Measurements from ENCODE around the gene DEDD. TPM values are rescaled to one million over a fixed set of nuclear protein-coding genes. Genes with fewer than 3 reads are reported as not detected.

DEDD gene
- total and polyA plus RNA-seq, 2 of the 13 experiments (the other 11 are each of a cell fraction or from before 2014, with no cell fraction given) = 12.6 to 27.8 TPM

DNA sequence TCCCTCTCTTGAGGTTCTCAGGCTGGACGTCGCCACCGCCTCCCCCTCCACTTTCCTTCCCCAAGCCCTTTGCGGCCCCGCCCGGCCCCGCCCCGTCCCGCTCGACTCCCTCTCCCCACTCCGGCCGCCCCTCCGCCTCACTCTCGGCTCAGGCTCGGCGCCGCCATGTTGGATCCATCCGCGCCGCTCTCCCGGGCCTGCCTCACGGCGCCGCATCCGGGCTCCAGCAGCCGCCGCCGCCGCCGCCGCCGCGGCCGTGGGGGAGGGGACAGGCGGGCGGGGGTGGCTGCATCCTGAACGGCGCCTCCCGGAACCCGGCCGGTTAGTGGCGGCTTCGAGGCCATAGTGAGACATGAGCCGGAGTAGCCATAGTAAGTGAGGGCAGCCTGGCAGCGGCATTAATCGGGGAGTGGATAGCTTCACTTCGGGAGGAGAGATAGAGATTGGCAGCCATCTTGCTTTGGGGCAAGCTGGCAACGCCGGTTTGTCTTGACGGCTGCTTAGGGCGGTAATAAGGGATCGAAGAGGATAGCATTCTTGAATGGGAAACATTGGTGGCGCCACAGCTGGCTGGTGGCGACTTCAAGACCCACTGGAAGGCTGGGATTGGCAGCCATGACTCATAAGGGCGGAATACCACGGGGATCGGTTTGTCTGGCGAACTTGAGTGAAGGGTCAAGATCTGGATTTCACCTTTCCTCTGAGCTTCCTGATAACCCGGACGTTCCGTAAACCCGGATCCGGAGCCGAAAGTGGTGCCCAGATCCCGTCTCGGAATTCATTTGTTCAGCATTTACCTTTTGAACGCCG lies at the start of gene DEDD (continued):
- TF ChIP-seq TAF15 (IDR thresholded peaks at IDR 0.05; ENCODE audit: low read depth, low read length, poor library complexity, severe bottlenecking) = peak; percentile 24
- no peak for TF ChIP-seq ZNF354B (CRISPR knock-in tag; IDR thresholded peaks at IDR 0.05)
- TF ChIP-seq, protein P1, sequence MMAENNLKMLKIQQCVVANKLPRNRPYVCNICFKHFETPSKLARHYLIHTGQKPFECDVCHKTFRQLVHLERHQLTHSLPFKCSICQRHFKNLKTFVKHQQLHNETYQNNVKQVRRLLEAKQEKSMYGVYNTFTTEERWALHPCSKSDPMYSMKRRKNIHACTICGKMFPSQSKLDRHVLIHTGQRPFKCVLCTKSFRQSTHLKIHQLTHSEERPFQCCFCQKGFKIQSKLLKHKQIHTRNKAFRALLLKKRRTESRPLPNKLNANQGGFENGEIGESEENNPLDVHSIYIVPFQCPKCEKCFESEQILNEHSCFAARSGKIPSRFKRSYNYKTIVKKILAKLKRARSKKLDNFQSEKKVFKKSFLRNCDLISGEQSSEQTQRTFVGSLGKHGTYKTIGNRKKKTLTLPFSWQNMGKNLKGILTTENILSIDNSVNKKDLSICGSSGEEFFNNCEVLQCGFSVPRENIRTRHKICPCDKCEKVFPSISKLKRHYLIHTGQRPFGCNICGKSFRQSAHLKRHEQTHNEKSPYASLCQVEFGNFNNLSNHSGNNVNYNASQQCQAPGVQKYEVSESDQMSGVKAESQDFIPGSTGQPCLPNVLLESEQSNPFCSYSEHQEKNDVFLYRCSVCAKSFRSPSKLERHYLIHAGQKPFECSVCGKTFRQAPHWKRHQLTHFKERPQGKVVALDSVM (CRISPR knock-in tag; IDR thresholded peaks at IDR 0.05) = no peak
- no peak for TF ChIP-seq ARNT2 (CRISPR knock-in tag; IDR thresholded peaks at IDR 0.05; ENCODE audit: low read depth)
- peak; percentile 84 for TF ChIP-seq HNRNPK (IDR thresholded peaks at IDR 0.05; ENCODE audit: low read depth, low read length, poor library complexity, severe bottlenecking)
- TF ChIP-seq ZBTB20 (CRISPR knock-in tag; IDR thresholded peaks at IDR 0.05; ENCODE audit: borderline replicate concordance, low read depth) = peak; percentile 1; the same call in 1 of the 2 replicates
- TF ChIP-seq KAT7 (CRISPR knock-in tag; IDR thresholded peaks at IDR 0.05; ENCODE audit: borderline replicate concordance) = 0 out of 2 replicates have a peak, but pooled peaks have one; percentile 24
- no peak; the same call in 1 of the 2 replicates for TF ChIP-seq ZNF331 (CRISPR knock-in tag; IDR thresholded peaks at IDR 0.05)
- TF ChIP-seq ZEB1 (IDR thresholded peaks at IDR 0.05; ENCODE audit: insufficient replicate concordance, low read depth) = no peak
- TF ChIP-seq NONO (IDR thresholded peaks at IDR 0.05) = no peak
- TF ChIP-seq NONO (CRISPR knock-in tag; conservative IDR thresholded peaks at IDR 0.05) = peak; percentile 79
- no peak for TF ChIP-seq ZFP37 (CRISPR knock-in tag; IDR thresholded peaks at IDR 0.05; ENCODE audit: borderline replicate concordance)
- no peak for TF ChIP-seq KLF9 (CRISPR knock-in tag; IDR thresholded peaks at IDR 0.05; ENCODE audit: low read depth)
- no peak for TF ChIP-seq FLYWCH1 (CRISPR knock-in tag; IDR thresholded peaks at IDR 0.05)
- no peak for TF ChIP-seq RFXANK (CRISPR knock-in tag; IDR thresholded peaks at IDR 0.05)
- no peak for TF ChIP-seq ZNF121 (CRISPR knock-in tag; IDR thresholded peaks at IDR 0.05)
- peak; percentile 84 for TF ChIP-seq FOSL2 (CRISPR knock-in tag; IDR thresholded peaks at IDR 0.05)
- TF ChIP-seq ZSCAN25 (CRISPR knock-in tag; IDR thresholded peaks at IDR 0.05) = no peak; the same call in 1 of the 2 replicates
- no peak for TF ChIP-seq ZNF101 (CRISPR knock-in tag; IDR thresholded peaks at IDR 0.05; ENCODE audit: borderline replicate concordance, low read depth)
- TF ChIP-seq TCF7L2 (IDR thresholded peaks at IDR 0.05; ENCODE audit: low read depth, low read length) = no peak
- TF ChIP-seq PAWR (CRISPR knock-in tag; IDR thresholded peaks at IDR 0.05; ENCODE audit: borderline replicate concordance) = no peak
- TF ChIP-seq MTF1 (CRISPR knock-in tag; IDR thresholded peaks at IDR 0.05) = no peak
- TF ChIP-seq, protein P2, sequence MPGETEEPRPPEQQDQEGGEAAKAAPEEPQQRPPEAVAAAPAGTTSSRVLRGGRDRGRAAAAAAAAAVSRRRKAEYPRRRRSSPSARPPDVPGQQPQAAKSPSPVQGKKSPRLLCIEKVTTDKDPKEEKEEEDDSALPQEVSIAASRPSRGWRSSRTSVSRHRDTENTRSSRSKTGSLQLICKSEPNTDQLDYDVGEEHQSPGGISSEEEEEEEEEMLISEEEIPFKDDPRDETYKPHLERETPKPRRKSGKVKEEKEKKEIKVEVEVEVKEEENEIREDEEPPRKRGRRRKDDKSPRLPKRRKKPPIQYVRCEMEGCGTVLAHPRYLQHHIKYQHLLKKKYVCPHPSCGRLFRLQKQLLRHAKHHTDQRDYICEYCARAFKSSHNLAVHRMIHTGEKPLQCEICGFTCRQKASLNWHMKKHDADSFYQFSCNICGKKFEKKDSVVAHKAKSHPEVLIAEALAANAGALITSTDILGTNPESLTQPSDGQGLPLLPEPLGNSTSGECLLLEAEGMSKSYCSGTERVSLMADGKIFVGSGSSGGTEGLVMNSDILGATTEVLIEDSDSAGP (CRISPR knock-in tag; IDR thresholded peaks at IDR 0.05; ENCODE audit: borderline replicate concordance) = no peak; the same call in 1 of the 2 replicates
- no peak for TF ChIP-seq SP1 (IDR thresholded peaks at IDR 0.05)
- peak; percentile 9; the same call in 1 of the 2 replicates for TF ChIP-seq SP1 (CRISPR knock-in tag; IDR thresholded peaks at IDR 0.05)
- TF ChIP-seq, protein P3, sequence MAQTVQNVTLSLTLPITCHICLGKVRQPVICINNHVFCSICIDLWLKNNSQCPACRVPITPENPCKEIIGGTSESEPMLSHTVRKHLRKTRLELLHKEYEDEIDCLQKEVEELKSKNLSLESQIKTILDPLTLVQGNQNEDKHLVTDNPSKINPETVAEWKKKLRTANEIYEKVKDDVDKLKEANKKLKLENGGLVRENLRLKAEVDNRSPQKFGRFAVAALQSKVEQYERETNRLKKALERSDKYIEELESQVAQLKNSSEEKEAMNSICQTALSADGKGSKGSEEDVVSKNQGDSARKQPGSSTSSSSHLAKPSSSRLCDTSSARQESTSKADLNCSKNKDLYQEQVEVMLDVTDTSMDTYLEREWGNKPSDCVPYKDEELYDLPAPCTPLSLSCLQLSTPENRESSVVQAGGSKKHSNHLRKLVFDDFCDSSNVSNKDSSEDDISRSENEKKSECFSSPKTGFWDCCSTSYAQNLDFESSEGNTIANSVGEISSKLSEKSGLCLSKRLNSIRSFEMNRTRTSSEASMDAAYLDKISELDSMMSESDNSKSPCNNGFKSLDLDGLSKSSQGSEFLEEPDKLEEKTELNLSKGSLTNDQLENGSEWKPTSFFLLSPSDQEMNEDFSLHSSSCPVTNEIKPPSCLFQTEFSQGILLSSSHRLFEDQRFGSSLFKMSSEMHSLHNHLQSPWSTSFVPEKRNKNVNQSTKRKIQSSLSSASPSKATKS (CRISPR knock-in tag; IDR thresholded peaks at IDR 0.05) = no peak

Measured in HepG2 (cell line).